B cell (primary cell): ENCODE results near the gene CSNK1A1. TPM values are rescaled to one million over a fixed set of nuclear protein-coding genes. Genes with fewer than 3 reads are reported as not detected.
"Not testable (repeated sequence)": the region's sequence is repeated elsewhere in the genome, so short reads cannot be mapped to it uniquely, and the experiment has no call there.

Experiments
- ATAC-seq: fragments of 200-7000 bp; cut with Tn5 transposase; one replicate; pipeline ENCODE4 v1.10.0; 2021; ENCODE audit warnings: low read depth, mild to moderate bottlenecking, moderate number of reproducible peaks, moderate library complexity
- CTCF ChIA-PET: fragments of 350-600 bp; sonication (Branson Sonifier 250); formaldehyde crosslinking; loops from one replicate; lab custom pipeline; 2021; ENCODE audit warnings: antibody characterized with exemption, inconsistent platforms; lab: Charles Lee
- POLR2A ChIA-PET: fragments of 350-600 bp; sonication (Branson Sonifier 250); formaldehyde crosslinking; loops from one replicate; lab custom pipeline; 2021; ENCODE audit warnings: antibody characterized with exemption; lab: Charles Lee
- DNase-seq: peaks from one replicate; pipeline ENCODE4 v3.0.0; 2013
- H2AFZ ChIP-seq: 2 replicates; pipeline ENCODE4 v1.6.1; 2012; ENCODE audit warnings: mild to moderate bottlenecking, low read depth, low read length; ENCODE audit not compliant: insufficient read depth, poor library complexity, severe bottlenecking
- H3K27ac ChIP-seq, 2 donors: 1 replicate in 1 of 2; 2 replicates in 1 of 2; pipeline ENCODE4 v1.5.1; 2012 to 2013; ENCODE audit warnings: low read length in 2 of 2, mild to moderate bottlenecking in 2 of 2, moderate library complexity in 1 of 2
- H3K27me3 ChIP-seq, 4 experiments: fragments of 200-600 bp in 1 of 4; sonication (generic) in 1 of 4; replicated peaks in 1 of 4; 1 replicate in 2 of 4; 2 replicates in 2 of 4; pipeline versions ENCODE4 v1.6.1 to v1.7.0; 2013 to 2016; ENCODE audit warnings: low read length in 3 of 4, mild to moderate bottlenecking in 2 of 4, mixed read lengths in 1 of 4, moderate library complexity in 1 of 4; ENCODE audit not compliant: insufficient read depth in 4 of 4, control insufficient read depth in 3 of 4; ENCODE audit errors: control extremely low read depth in 1 of 4
- H3K36me3 ChIP-seq, 2 experiments: replicated peaks in 1 of 2; 1 replicate in 1 of 2; 2 replicates in 1 of 2; pipeline versions ENCODE4 v1.6.1 to v1.7.1; 2013; ENCODE audit warnings: low read length in 1 of 2; ENCODE audit not compliant: insufficient read depth in 2 of 2, control insufficient read depth in 1 of 2; ENCODE audit errors: control extremely low read depth in 1 of 2, extremely low read depth in 1 of 2
- H3K4me1 ChIP-seq, 2 donors: fragments of 200-600 bp in 1 of 2; sonication (generic) in 1 of 2; 1 replicate in 1 of 2; 2 replicates in 1 of 2; pipeline versions ENCODE4 v1.5.1 to v1.6.1; 2013 to 2017; ENCODE audit warnings: low read length in 2 of 2; ENCODE audit not compliant: control insufficient read depth in 2 of 2, insufficient read depth in 2 of 2
- H3K4me2 ChIP-seq: replicated peaks from 2 replicates; pipeline ENCODE3; 2012; ENCODE audit warnings: mild to moderate bottlenecking, low read depth, low read length; ENCODE audit not compliant: poor library complexity, severe bottlenecking
- H3K4me3 ChIP-seq, 5 experiments: fragments of 200-600 bp in 1 of 5; sonication (generic) in 1 of 5; 1 replicate in 3 of 5; 2 replicates in 2 of 5; pipeline versions ENCODE4 v1.5.1 to v1.7.0; 2011 to 2016; ENCODE audit warnings: low read length in 4 of 5, mild to moderate bottlenecking in 4 of 5, low read depth in 2 of 5, control low read depth in 1 of 5, moderate library complexity in 1 of 5; ENCODE audit not compliant: insufficient read depth in 1 of 5; ENCODE audit errors: control extremely low read depth in 1 of 5, extremely low read depth in 1 of 5
- H3K79me2 ChIP-seq: fragments of 200-600 bp; sonication (generic); one replicate; pipeline ENCODE4 v1.6.0; 2016; ENCODE audit warnings: low read length; ENCODE audit not compliant: control insufficient read depth, insufficient read depth
- H3K9ac ChIP-seq: fragments of 200-600 bp; sonication (generic); 2 replicates; pipeline ENCODE4 v1.6.1; 2017; ENCODE audit warnings: mild to moderate bottlenecking, low read length, moderate library complexity
- H3K9me3 ChIP-seq, 3 donors: one replicate each; pipeline versions ENCODE4 v1.6.1 to v1.7.1; 2013; ENCODE audit warnings: low read length in 2 of 3; ENCODE audit not compliant: control insufficient read depth in 2 of 3, insufficient read depth in 1 of 3; ENCODE audit errors: control extremely low read depth in 1 of 3
- H4K20me1 ChIP-seq: 2 replicates; pipeline ENCODE4 v1.6.0; 2012; ENCODE audit warnings: mild to moderate bottlenecking, low read length; ENCODE audit not compliant: insufficient read depth, control insufficient read depth, poor library complexity, severe bottlenecking
- H3K27ac Mint-ChIP-seq: one replicate; pipeline ENCODE4 v1.8.0; 2021; ENCODE audit warnings: mixed read lengths
- H3K27me3 Mint-ChIP-seq: one replicate; pipeline ENCODE4 v1.8.0; 2021; ENCODE audit warnings: mixed read lengths
- H3K4me1 Mint-ChIP-seq: one replicate; pipeline ENCODE4 v1.8.0; 2021; ENCODE audit warnings: mixed read lengths
- H3K4me3 Mint-ChIP-seq: one replicate; pipeline ENCODE4 v1.8.0; 2021; ENCODE audit warnings: mixed read lengths
- H3K9me3 Mint-ChIP-seq: one replicate; pipeline ENCODE4 v1.8.0; 2022; ENCODE audit warnings: mixed read lengths; ENCODE audit not compliant: insufficient read depth
- CTCF ChIP-seq: fragments of 200-600 bp; IDR thresholded peaks from one replicate; pipeline ENCODE4 v1.8.0; 2022; ENCODE audit warnings: antibody characterized with exemption, mild to moderate bottlenecking
- EZH2 ChIP-seq: IDR thresholded peaks from 2 replicates; pipeline ENCODE4 v1.6.1; 2012; ENCODE audit warnings: borderline replicate concordance, low read depth, mild to moderate bottlenecking, moderate library complexity, low read length; ENCODE audit not compliant: insufficient read depth, poor library complexity, severe bottlenecking
- WGBS: methylation state at CpG from one replicate; pipeline ENCODE4 v1.1.5; 2013; ENCODE audit warnings: missing lambda C conversion rate; ENCODE audit not compliant: insufficient coverage; 5-methylcytosine and 5-hydroxymethylcytosine counted together
- intact Hi-C: fragments of 100-400 bp; cut with micrococcal nuclease; formaldehyde crosslinking; loops from one replicate; pipeline ENCODE4 v1.10.0; 2022
- polyA plus RNA-seq: library from polyadenylated mRNA; depleted of rRNA; stranded (reverse); fragments of >200 nt; gene quantifications from 2 replicates; pipeline ENCODE4 v1.2.3, GENCODE V29; 2012
- total RNA-seq, 2 donors: library from RNA; stranded (reverse); fragments of 120-200 nt in 1 of 2; gene quantifications; 1 replicate in 1 of 2; 2 replicates in 1 of 2; pipeline versions ENCODE4 v1.2.3 to v1.2.4, GENCODE V29; 2013 to 2022

CSNK1A1 gene
- total and polyA plus RNA-seq, 2 donors (not counting 1 experiment from before 2014, with no cell fraction given): 45.9 to 168 TPM

DNA sequence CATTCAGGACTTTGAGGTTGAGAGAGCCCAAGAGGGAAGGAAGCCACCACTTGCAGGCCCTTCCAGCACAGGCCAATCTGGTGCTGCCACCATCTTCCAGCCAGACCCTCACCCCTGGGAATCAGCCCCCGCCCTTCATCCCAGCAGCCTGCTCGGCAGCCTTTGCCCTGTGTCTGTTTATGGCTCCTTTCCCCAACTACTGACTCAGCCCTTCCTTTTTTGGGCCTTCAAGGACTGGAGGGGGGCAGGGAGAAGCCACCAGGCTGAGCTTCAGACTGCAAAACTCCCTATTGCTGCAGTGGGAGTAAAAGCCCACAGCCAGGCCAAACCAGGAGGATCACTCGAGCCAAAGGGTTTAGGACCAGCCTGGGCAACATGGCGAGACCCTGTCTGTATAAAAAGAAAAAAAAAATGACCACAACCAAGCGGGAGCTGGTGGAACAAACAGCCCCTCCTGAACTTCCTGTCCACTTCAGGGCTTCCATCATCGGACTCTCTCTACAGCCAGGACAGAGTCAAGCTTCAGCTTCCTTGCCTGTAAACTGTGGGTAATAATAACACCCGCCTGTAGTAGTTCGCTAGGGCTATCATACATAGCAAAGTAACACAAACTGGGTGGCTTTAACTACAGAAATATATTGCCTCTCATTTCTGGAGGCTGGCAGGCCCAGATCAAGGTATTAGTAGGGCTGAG is 86.3 kb downstream of the CSNK1A1 start:
- H3K4me3 Mint-ChIP-seq: no peak overlapping the region
- H3K36me3 ChIP-seq: no peaks in the 10 kb centered on the region
- POLR2A ChIA-PET: no interaction called here
- no peaks in the 10 kb centered on the region for H4K20me1 ChIP-seq
- H3K27ac ChIP-seq: no peak overlapping the region
- H3K4me2 ChIP-seq: no peak overlapping the region
- 73% methylated on average over 6 of the region's 8 CpGs for WGBS
- H3K27ac Mint-ChIP-seq: no peak overlapping the region
- H2AFZ ChIP-seq: no peak overlapping the region
- no peaks in the 10 kb centered on the region for H3K9me3 Mint-ChIP-seq
- no peak overlapping the region for H3K4me3 ChIP-seq
- H3K9ac ChIP-seq: no peak overlapping the region
- peaks cover 6% of the 10 kb centered on the region for H3K4me1 Mint-ChIP-seq
- DNase-seq (no peak), ATAC-seq (no peak)
- no peak for TF ChIP-seq CTCF
- TF ChIP-seq EZH2: no peak
- CTCF ChIA-PET: no interaction called here
- H3K9me3 ChIP-seq: peaks cover 0 to 3% (median 0%) of the 10 kb centered on the region in 3 donors
- intact Hi-C loops: no loop called here
- peaks cover 0 to 4% (median 0%) of the 10 kb centered on the region in 4 experiments for H3K27me3 ChIP-seq
- H3K27me3 Mint-ChIP-seq: no peaks in the 10 kb centered on the region
- H3K4me1 ChIP-seq: no peaks in the 10 kb centered on the region
- no peaks in the 10 kb centered on the region for H3K79me2 ChIP-seq

GRCh38 chr5:149461907-149462306 is 89.3 kb downstream of the CSNK1A1 start:
- H3K27me3 ChIP-seq, CTCF ChIA-PET, H2AFZ ChIP-seq, H3K27me3 Mint-ChIP-seq, H3K27ac Mint-ChIP-seq, ATAC-seq, H3K9me3 ChIP-seq, DNase-seq, intact Hi-C loops, H3K36me3 ChIP-seq, H3K27ac ChIP-seq, H3K4me3 ChIP-seq, H3K9me3 Mint-ChIP-seq, H3K4me3 Mint-ChIP-seq, H4K20me1 ChIP-seq, H3K4me1 ChIP-seq, H3K4me2 ChIP-seq, H3K9ac ChIP-seq, POLR2A ChIA-PET, H3K4me1 Mint-ChIP-seq, H3K79me2 ChIP-seq: not testable (repeated sequence)
- WGBS: 0% methylated on average over 1 of the region's 6 CpGs
